HG03457 (cell line): ENCODE results near the gene KLK12.

ENCODE experiments used
- ATAC-seq: cut with Tn5 transposase; IDR thresholded peaks from one replicate; pipeline ENCODE4 v1.9.1; 2021; ENCODE audit warnings: moderate number of reproducible peaks; ENCODE audit not compliant: unreplicated experiment

Gene KLK12, protein sequence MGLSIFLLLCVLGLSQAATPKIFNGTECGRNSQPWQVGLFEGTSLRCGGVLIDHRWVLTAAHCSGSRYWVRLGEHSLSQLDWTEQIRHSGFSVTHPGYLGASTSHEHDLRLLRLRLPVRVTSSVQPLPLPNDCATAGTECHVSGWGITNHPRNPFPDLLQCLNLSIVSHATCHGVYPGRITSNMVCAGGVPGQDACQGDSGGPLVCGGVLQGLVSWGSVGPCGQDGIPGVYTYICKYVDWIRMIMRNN

DNA sequence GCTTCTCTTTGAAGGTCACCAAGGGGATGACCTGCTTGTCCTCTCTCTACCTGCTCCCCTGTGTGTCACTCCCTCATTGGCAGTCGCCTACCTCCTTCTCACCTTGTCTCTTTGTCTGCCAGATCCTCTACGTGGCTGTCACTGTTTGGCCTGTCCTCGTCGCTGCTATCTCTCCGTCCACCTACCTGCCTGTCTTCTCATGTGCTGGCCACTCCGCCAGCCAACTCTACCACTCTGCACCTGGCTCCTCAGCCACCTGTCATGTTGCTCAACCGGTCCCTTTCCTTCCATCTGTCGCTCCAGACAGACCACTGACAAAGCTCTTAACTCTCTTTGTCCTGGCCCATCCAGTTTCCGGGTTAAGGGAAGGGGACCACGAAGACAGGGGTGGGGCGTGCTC, at the start of gene KLK12:
KLK12 (minus strand) TSS at position 299 of the 400 bp plus-strand sequence. CDS start 381 bp downstream, outside the sequence.
- ATAC-seq: no peak

DNA sequence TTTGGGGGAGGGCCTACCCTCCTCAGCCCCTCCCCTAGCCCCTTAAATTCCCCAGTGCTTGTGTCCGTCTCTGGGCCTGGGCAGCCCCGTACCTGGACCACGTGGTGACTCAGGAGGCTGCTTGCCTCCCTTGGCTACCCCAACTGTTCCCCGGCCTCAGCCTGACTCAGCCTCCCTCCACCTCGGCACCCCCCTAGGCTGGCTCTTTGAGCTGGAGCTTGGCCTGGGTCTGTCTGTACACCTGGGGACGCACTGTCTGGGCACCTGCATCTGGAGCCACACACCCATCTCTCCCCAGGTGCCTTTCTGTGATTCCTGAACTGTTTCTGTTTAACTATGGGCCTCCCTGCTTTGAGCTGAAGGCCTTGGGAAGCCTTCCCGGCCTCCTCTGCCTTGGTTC, 49.7 kb upstream of the KLK12 start:
- no peak for ATAC-seq

DNA sequence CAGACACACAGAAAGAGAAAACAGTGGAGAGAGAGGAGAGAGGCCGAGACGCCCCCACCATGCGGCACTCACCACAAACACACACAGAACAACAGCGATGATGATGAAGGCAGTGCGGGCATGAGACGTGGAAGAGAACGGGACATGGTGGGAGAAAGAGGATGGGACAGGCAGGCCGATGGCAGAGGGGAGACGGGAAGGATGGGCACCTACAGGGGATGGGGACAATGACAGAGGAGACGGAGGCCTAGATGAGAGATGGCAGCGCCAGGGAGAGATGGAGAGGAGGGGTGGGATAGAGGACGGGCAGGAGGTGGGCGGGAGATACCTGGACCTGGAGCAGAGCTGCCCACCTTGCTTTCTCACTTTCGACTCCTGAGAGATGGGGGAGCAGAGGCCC, 49.0 kb upstream of the KLK12 start:
- no peak for ATAC-seq

DNA sequence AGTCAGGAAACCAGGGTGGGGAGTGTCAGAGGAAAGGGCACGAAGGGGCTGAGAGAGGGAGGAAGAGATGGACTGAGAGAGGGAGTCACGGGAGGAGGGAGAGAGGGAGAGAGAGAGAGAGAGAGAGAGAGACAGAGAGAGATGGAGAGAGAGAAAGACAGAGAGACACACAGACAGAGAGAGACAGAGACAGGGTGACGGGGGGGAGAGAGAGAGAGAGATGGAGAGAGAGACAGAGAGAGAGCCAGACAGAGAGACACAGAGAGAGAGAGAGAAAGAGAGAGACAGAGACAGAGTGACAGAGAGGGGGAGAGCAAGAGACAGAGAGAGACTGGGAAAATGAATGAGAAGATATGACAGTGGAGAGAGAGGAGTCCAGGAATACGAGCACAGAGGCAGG, 48.4 kb upstream of the KLK12 start:
- no peak for ATAC-seq

DNA sequence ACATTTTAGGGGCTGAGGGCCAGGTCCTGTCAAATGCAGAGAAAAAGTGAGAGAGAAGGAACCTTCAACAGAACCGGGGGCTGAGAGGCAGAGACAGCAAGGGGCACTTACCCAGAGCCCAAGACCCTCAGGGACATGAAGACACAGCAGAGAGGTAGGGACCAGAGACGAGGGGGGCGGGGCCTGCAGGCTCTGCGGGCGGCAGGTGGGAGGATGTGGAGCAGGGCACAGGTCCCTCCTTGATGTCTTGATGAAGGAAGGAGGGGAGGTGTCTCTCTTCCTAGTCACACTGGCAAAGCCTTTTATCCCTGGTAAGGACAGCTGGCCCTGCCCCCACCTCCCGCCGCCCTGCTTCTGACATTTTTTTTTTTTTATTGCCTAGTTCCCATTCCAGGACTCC, 47.8 kb upstream of the KLK12 start, which contains the start of gene KLK14:
KLK14 (minus strand) TSS at position 277 of the 400 bp plus-strand sequence; CDS start at position 4, 273 bp downstream.
- ATAC-seq: no peak

DNA sequence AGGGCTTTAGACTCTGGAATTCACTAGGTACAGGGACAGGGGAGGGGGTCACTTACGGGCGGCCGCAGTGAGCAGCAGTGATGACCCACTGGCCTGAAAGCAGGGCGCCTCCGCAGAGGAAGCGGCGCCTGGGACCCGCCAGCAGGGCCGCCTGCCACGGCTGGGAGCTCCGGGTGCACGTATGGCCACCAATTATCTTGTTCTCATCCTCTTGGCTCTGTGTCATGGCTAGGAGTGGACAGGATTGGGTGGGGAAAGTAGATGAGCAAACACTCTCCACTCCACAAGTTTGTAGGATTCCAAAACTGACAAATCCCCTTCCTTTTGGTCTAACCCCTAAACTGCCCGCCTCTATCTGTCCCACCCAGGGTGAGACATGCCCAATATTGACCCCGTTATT, 46.7 kb upstream of the KLK12 start:
- no peak for ATAC-seq

DNA sequence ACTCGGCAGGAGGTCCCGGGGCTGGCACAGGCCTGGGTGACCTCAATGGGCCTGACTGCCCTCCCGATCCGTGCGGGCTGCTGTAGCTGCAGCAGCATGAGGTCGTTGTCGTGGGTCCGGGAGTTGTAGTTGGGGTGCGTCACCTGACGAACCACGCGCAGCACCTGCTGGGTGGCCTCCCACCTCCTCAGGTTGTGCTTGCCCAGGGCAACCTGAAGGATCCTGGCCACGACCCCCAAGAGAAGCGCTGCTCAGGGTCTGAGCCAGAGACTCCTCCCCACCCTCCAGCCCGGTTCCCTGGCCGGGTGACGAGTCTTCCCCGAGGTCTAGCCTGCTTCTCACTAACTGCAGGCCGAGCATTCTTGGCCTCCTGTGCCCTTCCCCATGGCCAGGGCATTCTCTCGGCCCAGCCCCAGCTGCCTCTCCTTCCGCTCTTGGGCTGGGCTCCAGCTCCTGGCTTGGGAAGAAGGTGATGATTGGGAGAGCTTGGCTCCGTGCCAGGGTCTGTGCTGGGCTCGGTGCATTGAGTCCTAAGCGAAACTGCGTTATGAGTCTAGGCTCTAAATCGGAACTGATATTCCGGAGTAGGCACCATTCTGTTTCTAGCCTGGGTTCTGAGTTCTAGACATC, 44.8 kb upstream of the KLK12 start:
- no peak for ATAC-seq

DNA sequence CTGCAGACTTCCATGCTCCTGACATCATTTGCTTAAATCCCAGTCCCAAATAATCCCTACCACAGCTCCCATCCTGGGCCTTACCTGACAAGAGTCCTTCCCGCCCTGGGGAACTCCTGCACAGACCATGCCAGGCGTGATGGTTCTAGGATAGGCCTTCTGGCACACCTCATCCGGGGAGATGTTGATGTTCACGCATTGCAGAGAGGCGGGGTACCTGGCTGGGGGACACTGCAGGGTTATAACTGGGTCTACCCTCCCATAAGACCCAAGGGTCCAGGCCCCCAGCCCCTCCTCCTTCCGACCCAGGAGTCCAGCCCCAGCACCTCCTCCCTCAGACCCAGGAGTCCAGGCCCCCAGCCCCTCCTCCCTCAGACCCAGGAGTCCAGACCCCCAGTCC, 43.9 kb upstream of the KLK12 start:
- ATAC-seq: no peak

DNA sequence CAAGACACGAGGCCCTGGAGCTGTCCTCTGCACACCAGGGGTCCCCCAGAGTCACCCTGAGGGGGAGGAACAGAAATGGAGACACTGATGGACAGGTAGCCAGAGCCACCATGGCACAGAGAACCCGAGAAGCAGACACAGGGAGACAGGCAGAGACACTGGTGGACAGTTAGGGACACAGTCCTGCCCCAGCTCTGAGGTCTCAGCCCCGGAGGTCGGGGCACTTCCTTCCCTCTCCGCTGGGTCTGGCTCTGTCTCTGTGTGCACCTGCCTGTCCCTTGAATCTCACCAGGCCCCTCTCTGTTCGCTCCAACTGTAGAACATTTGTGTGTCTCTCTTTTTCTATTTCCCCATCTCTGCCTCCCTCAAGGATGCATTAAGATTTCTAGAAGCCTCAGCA, 43.3 kb upstream of the KLK12 start:
- no peak for ATAC-seq

DNA sequence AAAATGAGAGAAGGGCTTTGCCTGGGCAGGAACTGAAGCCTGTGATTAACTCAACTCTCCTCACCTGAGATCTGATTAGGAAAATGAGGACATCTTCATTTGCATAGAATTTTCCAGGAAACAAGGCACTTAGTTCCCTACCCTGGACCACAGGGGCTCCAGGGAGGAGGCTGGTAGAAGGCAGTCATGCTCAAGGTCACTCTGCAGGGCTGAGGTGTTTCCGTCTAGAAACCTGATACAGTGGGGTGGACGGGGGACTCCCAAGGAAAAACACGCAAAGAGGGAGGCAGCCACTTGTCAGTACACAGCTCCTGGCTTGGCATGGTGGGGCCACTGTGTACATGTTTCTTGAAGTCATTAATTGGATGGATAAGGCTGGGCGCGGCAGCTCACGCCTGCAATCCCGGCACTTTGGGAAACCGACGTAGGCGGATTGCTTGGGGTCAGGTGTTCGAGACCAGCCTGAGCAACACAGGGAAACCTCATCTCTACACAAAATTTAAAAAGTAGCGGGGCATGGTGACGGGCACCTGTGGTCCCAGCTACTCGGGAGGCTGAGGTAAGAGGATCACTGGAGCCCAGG, 41.9 kb upstream of the KLK12 start:
- no peak for ATAC-seq

DNA sequence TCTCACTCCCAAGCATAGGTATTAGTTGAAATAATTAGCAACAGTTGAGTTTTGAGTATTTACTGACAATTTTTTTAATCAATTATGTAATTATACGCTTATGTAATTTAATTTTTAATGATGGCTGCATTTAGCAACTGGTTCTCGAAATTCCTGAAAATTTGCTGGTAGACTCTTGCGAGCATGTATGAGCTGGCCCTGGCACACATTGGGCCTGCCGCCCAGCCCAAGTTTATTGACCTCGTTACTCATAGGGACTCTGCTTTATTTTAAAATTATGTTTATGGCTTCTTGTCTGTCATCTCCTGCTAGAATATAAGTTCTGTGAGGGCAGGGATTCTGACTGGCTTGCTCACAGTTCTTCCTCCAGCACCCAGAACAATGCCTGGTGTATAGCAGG, 41.2 kb upstream of the KLK12 start:
- ATAC-seq: no peak

DNA sequence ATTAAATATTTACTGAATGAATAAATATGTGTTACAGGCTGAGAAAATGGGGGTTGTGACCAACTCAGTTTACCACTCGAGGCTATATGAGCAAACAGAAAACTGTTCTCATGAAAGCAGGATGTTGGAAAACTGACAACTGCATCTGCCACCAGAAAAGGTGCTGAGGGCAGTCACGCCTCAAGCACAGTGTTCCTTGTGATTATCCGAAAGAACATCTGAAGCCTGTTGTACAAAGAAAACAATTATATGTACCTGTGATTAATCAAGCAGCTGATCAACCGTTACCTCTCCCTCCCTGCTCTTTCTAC, 36.2 kb upstream of the KLK12 start:
- no peak for ATAC-seq

DNA sequence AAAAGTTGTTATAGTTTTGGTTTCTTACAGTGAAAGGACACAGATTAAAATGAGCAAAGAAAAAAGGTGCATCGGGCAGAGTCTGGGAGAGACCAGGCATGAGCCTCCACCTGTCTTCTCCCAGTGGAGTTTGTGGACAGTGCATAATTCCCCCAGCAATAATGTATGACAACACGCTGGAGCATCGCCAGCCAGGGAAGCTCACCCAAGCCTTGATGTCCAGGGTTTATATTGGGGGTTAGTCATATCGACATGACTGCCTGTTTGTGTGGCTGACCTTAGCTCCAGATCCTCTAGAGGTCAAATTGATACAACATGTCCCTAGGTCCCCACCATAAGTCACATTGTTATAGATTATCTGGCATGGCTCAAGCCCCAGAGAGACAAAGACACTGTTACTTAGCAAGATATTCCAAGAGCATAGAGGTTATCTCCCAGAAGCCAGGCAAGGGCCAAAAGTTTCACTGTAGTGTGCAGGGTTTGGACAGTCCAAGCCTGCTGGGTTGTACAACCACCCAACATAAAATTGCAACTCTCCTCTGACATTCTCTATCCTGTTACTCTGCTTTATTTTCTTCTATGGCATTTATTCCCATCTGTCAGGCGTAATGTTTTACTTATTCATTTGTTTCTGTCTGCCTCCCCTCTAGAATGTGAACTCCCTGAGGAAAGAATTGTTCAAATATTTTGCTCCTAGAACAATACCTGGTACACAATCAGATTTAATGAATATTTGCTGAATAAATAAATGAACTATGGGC, 35.7 kb upstream of the KLK12 start:
- ATAC-seq: no peak

DNA sequence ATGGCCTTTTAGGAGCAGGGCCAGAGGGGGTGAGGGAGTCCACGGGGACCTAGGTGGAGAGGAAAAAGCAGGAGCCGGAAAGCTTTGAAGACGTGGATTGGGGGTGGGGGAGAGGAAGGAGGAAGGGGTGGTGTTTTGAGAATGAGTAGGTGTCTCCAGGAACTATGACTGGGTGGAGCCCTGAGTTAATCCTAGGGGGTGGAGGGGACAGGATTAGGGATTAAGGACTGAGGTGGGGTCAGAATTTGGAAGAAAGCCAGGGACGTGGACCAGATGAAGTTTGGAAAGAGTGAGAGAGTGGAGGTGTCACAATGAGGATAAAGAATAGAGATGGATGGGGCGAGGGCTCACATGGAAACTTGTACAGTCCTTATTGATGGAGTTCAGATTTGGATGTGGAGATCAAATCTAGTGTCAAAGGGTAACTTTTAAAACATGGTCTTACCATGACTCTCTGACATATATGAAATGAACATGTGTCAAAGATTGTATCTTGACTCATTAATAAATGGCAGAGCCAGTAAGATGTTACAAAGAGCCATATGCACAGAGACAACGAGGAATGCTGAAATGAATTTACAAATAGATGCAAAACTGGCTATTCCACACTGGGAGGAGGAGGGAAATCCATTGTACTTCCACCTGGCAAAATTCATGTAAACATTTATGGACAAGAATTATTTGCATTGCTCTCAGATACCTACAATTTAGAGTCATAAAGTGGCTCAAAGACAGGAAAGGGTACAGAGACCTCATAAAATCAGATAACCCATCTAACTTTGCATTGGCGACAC, 31.8 kb upstream of the KLK12 start:
- no peak for ATAC-seq

DNA sequence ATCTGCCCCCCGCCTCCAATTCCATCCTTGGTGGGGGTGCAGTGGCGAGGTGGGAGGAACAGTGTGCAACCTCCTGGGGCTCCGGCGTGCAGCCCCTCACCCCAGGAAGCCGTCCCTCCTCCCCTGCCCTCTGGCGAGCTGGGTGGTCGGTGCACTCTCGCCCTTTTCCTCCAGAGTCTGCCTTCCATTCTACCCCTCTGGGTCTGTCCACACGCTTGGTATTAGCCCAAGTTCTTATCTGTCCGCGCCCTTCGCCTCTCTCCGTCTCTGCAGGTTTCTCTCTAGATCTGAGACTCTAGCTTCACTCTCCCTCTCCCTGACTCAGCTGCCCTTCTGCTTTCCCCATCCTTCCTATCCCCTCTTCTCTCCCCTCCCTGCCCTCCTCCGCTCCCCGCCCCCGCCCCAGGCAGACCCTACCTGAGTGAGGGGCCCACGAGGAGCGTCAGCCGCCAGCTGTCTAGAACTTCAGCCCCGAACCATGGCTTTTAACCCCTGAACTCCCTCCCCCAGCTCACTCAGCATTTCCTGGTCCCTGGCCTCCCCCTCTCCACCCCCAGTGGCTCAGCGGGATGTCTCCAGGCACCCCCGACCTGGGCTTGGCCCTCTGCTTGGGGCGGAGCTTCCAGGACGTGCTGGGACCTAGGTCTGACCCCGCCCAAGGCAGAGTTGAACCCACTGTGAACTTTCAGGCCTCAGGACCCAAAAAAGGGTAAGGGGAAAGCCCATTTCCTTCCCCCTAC, 30.6 kb upstream of the KLK12 start:
- no peak for ATAC-seq

DNA sequence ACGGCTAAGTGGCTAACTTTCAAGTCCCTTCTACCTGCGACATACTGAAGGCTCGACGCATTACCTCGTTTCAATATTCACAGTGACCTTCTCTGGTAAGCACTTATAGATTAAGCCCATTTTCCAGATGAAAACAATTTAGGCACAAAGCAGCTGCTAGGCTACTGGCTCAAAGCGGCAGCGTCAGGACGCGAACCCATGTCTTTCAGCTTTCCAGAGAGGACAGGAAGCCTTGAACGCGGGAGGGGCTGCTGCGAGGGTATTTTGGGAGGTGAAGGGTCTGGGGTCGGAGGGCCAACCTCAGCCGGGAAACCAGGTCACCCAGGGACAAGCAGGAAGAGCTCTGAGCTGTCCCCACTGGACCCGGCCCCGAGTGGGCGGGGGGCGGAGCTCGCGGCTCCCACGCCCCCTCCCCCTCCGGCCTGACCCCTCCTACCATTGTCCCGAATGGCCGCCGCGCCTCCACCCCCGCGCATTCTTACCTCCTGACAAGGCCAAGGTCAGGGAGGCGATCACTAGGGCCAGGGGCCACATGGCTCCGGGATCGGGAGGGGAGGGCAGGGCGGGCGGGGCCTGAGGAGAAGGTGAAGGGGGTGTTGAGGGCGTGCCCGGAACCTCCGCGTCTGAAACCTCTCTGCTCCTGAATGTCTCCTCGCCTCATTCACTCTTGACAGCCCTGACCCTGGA, 29.9 kb upstream of the KLK12 start, which contains the start of gene KLK13:
KLK13 (minus strand) TSS at position 559 of the 687 bp plus-strand sequence; CDS start at position 534, 25 bp downstream.
- no peak for ATAC-seq

DNA sequence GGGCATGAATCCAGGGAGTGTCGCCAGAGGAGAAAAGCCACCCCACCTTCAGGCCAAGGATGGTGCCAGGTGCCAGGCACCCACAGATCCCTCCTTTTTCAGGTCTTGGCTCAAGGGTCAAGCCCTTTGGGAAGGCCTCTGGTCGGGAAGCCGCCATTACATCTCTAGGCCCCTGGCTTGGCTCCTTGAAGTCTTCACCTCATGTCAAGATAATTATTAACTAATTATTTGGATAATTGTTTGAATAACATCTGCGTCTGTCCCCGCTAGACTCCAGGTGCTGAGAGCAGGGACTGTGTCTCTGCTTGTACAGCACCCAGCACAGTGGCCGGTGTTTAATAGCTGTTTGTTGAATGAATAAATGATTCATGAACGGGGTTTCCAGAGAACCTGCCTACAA, 28.9 kb upstream of the KLK12 start:
- no peak for ATAC-seq

DNA sequence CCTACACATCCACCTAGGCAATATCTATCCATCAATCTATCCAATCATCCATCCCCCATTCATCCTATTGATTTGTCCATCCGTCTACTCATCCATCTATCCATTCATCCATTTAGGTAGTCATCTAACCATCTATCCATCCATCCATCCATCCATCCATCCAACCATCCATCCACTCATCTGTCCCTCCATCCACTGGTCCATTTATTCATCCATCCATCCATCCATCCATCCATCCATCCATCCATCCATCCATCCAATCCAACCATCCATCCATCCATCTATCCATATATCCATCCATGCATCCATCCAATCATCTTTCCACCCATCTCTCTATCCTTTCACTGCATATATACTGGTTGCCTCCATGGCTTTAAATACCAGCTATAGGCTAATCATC, 26.2 kb upstream of the KLK12 start:
- ATAC-seq: no peak

DNA sequence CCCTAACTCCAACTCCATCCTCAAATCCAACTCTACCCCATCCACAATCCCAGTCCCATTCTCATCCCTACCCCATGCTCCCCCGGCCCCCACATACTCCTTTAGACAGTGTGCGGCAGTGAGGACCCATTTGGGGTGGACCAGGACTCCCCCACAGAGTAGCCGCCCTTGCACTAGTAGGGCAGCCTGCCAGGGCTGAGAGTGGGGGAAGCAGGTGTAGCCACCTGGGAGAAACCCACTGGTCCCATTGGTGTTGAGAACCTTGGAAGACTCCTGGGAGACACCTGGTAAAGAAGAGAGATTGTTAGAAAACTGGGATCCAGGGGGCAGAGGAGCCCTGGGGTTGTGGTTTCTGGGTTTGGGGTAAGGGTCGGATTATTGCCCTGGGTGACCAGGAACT, 25.5 kb upstream of the KLK12 start:
- no peak for ATAC-seq

DNA sequence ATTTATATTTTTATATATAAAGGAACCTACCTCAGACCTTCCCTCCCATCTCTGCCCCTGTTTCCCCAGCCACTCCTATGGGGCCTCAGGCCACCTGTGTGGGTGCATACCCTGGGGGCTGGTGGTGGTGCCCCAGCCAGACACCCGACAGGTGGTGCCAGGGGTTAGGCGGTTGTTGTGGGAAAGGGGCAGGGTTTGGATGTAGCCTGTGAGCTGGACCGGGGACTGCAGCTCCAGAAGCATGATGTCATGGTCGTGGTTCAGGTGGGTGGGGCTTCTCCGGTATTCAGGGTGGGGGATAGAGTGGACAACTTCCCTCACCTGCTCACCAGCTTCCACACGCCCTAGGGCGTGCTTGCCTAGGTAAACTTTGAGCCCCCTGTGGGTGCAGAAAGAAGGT, 24.9 kb upstream of the KLK12 start:
- no peak for ATAC-seq
